Activated T-helper 9 cell treated with anti-CD3 and anti-CD28 coated beads, Interleukin-2, amount 50 U/mL, for 16 hours (primary cell): ENCODE results near the gene C3orf70.
"Not testable (repeated sequence)": the region's sequence is repeated elsewhere in the genome, so short reads cannot be mapped to it uniquely, and the experiment has no call there.

Experiments
- DNase-seq: peaks from one replicate; pipeline ENCODE4 v3.0.0-alpha.2; 2020; ENCODE audit warnings: low read depth

C3orf70 gene

DNA sequence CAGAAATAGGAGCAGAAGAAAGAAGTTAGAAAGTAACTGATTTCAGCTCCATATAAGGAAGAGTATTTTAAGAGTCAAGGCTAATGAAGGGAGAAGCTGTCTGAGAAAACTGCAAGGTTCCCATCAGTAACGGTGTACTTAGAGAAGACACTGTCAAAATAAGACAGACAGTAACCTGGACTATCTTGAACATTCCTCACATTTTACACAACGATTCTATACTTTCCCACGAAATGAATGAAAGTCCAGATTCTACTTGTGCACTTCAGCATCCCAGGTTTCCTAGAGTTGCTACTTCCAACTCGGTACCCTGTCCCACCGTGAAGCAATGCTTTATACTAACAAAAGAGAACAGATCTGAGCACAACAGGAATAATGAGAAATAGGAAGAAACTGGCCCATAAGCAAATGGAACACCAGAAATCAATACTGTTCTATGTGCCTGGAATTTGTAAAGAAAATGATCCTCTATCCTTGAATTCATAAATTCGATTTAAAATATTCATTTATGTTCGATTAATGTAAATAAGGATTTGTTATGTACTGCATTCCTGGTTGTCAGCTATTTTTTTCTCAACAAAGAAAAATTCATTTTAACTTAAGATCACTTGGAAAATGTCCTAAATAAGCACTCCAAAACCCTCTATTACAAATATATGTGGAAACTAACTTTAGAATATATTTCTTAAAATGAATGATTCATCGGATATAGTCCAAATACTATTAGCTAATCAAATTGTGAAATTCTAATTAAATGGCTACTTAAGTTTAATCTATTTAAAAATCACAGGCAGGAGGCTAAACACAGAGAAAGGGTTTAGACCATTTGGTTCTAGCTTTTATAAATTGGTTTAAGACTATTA is 1.5 kb downstream of the C3orf70 start:
- no peak for DNase-seq

GRCh38 chr3:185150561-185150960 is 2.3 kb downstream of the C3orf70 start:
- DNase-seq: no peak

GRCh38 chr3:185149591-185149990 is 3.3 kb downstream of the C3orf70 start:
- DNase-seq: no peak

DNA sequence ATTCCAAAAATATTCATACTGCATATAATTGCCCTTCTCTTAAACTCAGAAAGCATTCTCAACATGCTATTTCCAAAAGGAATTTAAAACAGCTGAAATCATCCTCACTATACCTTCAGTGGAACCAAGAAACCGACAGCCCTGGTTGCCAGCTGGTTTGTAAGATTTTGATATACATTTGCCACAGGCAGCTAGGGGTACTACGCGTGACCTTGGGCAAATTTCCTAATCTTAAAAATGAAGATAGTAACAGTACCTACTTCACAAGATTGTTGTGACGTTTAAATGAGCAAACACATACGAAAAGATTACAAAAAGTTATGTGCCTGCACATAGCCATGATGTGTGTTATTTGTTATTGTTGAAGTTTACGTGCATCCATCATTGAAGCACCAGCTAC is 7.3 kb downstream of the C3orf70 start:
- DNase-seq: no peak

GRCh38 chr3:185144784-185145183 is 8.1 kb downstream of the C3orf70 start:
- no peak for DNase-seq

DNA sequence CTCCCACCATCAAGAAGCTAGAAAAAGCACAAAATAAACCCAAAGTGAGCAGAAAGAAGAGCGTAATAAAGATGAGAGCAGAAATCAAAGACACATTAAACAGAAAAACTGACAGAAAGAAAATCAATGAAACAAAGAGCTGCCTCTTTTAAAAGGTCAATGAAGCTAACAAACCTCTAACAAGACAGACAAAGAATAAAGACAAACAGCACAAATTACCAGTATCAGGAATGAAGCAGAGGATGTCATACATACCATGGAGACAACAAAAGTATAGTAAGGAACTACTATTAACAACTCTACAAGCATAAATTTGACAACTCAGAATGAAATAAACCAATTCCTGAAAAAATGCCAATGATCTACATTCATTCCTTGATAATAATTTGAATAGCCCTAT is 15.0 kb downstream of the C3orf70 start:
- no peak for DNase-seq

GRCh38 chr3:185134509-185134908 is 18.4 kb downstream of the C3orf70 start:
- DNase-seq: no peak

DNA sequence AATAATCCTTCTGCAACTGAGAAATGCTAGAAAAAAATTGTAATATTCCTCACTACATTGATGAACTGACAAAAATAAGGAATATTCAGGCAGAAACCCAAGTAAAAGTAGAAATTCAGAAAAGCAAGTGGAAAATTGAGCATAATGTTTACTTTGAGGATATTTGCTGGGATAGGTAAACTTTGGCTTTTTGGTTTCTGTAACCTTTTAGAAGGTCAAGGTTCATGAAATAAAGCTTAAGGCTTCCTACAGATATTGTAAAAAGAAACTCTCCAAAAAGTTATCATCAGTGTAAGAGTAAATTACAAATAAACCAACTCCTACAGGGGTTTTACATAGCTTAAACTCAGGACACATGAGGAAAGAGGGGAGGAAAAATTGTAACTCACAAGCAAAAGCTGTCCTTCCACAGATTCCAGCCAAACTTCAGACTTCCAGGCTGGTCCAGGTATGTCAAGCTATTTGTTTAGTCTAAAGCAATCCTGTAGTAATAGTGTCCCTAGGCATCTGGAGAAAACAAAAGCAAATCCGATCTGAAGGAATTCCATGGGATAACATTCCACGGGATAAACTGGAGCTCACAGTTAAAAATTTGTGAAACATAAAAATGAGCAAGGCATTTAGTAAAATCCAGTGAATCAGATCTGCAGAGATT is 21.1 kb downstream of the C3orf70 start:
- DNase-seq: no peak

- DNase-seq: no peak
Observed at GRCh38 chr3:185129083-185129482, 23.8 kb downstream of the C3orf70 start.

DNA sequence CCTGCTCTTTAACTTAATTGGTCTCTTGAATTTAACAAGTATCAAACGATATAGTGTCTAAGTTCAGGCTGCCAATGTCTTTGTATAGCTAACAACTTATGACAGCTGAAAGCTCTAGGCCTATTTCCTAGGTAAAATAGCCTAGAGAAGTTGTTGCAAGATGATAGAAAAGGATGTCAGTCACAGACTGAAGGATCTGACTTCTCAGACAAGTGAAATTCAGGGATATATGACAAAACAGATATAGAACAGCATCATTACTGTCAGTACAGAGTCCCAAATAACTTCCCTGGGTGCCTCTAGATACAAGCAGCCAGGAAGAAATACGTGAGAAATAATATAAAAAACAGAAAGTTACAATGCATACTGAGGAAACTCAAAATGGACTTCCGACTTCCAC is 26.7 kb downstream of the C3orf70 start:
- DNase-seq: no peak

GRCh38 chr3:185120126-185120525 is 32.7 kb downstream of the C3orf70 start:
- DNase-seq: no peak

- no peak for DNase-seq
Observed at GRCh38 chr3:185115371-185115770, 37.5 kb downstream of the C3orf70 start.

DNA sequence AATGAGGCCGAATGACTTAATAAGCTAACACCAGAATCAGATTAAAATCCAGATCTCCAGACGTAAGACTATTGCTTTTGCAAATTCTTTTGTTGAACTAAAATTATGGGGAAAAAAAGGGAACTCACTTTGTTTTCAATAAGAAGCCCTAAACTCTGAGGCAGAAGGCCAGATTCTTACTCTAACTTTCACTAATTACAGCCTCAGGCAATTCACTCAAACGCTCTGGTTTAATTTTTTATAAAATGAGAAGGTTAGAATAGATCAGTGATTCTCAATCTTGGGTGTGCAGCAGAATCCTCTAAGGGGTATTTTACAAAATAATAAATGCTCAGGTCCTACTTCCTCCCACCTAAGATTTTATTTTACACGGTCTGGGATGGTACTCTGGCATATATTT is 38.1 kb downstream of the C3orf70 start:
- DNase-seq: no peak

- DNase-seq: no peak
Observed at GRCh38 chr3:185112186-185112585, 40.7 kb downstream of the C3orf70 start.

GRCh38 chr3:185109012-185109411 is 43.8 kb downstream of the C3orf70 start:
- not testable (repeated sequence) for DNase-seq

GRCh38 chr3:185106256-185106890 is 46.5 kb downstream of the C3orf70 start:
- DNase-seq: not testable (repeated sequence)

DNA sequence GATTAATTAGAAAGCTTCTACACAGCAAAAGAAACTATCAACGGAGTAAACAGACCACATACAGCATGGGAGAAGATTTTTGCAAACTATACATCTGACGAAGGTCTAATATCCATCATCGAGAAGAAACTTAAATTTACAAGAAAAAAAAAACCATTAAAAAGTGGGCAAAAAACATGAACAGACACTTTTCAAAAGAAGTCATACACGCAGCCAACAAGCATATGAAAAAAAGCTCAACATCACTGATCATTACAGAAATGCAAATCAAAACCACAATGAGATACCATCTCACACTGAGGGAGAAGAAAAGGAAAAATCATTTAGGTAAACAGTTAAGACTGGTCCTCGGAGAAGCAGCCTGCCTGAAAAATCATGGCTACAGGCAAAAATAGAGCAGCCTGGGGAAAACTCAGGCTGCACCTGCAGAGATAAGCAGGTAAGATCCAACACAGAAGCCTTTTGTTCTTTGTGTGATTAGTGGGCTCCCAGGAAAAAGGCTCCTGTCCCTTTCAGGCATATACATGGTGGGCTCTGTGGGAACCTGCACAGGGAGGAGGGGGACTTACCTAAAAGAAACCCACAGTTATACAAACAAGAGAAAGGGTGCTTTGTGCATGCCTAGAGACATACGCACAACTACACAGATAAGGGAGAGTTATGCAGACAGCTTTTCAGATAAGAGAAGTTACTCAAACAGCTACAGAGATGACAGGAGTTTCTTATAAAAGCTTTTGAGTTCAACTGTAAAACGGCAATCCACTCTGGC is 49.3 kb downstream of the C3orf70 start:
- no peak for DNase-seq

- no peak for DNase-seq
Observed at GRCh38 chr3:185094697-185095096, 58.2 kb downstream of the C3orf70 start.

DNA sequence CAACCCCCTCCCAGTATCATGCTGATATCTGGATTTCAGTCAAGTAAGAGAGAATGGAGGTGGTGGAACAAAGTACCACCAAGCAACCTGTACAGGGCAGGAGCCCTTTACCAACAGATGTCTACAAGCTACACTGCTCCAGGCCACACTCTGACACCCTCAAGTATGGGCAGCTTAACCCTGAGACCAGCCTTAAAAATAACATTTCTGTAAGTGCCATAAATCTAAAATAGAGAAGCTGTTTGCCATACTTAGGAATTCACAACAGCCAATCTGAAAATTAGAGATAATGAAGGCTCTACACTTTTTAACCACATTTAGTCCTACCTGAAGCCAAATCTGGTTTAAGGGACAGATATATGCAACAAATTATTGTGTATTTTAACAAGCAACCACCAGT is 59.7 kb downstream of the C3orf70 start:
- no peak for DNase-seq

DNA sequence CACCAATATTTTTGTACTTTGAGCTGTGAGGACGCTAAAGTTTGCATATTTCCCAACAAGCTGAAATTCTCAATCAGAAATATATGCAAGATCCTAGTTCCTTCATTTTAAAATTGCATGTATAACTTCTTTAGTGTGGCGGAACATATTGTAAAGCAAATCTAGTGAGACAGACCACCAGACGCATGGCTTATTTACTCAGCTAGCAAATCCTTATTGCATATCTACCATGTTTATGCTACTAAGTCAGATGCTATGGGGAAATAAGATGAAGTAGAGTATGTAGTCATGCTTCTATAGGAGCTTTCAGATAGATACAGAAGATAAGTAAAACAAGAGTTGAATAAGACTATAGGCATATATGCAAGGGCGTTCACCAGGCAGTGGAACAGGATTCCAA is 62.0 kb downstream of the C3orf70 start:
- no peak for DNase-seq

GRCh38 chr3:185089751-185090150 is 63.1 kb downstream of the C3orf70 start:
- no peak for DNase-seq

DNA sequence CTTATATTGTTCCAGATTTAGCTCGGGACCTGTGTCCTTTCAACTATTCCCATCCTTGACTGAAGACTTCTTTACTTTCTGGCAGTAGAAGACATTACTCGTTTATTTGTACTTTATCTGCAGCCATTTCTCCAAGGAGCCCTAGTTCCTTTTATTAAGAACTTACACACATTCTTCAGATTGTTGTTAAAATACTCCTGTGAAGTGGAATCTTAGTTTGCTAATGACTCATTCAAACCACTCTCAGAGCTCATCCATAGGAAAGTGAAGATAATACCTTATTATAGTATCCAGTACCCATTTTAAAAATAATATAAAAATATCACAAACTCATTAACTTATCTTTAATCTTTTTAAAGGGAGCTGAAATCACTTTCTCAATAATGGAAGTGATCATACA is 63.5 kb downstream of the C3orf70 start:
- no peak for DNase-seq
